ENCODE data around the gene THOC6. TPM values are rescaled to one million over a fixed set of nuclear protein-coding genes. Genes with fewer than 3 reads are reported as not detected.

THOC6 gene
- total and polyA plus RNA-seq, 9 of the 15 experiments (the other 6 are each of a cell fraction or from before 2014, with no cell fraction given): 2.5 to 65.4 (median 42.3) TPM

DNA sequence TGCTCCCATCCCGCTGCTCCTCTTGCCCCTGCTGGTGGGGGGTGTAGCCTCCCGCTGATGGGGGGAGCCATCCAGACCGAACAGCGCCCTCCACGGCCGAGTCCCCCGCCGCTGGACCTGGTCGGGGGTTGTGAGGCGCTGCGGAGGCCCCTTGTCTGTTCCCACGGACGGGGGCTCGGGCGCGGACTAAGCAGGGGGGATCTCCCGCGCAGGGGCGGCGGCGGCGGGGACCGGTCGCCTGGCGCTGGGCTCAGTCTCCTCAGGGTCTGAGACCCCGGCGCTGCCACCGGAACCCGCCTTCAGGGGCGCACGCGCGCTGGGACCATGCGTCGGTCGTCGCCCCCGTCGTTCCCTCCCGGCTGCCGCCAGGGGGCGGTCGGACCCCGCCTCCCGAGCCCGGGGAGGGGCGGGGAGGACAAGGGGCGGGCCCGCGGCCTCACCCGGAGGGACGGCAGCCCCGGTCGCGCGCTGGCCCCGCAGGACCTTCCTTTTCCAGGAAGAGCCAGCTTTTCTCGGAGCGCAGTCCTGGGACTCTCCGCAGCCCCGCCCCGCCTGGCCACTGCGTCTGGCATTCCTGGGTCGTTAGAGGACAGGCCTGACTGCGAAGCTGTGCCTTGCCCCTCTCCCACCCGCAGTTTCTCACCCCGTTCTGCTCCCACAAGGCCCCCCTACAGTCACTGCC, 35.3 kb downstream of the THOC6 start (continued):
- TF ChIP-seq, protein P1, sequence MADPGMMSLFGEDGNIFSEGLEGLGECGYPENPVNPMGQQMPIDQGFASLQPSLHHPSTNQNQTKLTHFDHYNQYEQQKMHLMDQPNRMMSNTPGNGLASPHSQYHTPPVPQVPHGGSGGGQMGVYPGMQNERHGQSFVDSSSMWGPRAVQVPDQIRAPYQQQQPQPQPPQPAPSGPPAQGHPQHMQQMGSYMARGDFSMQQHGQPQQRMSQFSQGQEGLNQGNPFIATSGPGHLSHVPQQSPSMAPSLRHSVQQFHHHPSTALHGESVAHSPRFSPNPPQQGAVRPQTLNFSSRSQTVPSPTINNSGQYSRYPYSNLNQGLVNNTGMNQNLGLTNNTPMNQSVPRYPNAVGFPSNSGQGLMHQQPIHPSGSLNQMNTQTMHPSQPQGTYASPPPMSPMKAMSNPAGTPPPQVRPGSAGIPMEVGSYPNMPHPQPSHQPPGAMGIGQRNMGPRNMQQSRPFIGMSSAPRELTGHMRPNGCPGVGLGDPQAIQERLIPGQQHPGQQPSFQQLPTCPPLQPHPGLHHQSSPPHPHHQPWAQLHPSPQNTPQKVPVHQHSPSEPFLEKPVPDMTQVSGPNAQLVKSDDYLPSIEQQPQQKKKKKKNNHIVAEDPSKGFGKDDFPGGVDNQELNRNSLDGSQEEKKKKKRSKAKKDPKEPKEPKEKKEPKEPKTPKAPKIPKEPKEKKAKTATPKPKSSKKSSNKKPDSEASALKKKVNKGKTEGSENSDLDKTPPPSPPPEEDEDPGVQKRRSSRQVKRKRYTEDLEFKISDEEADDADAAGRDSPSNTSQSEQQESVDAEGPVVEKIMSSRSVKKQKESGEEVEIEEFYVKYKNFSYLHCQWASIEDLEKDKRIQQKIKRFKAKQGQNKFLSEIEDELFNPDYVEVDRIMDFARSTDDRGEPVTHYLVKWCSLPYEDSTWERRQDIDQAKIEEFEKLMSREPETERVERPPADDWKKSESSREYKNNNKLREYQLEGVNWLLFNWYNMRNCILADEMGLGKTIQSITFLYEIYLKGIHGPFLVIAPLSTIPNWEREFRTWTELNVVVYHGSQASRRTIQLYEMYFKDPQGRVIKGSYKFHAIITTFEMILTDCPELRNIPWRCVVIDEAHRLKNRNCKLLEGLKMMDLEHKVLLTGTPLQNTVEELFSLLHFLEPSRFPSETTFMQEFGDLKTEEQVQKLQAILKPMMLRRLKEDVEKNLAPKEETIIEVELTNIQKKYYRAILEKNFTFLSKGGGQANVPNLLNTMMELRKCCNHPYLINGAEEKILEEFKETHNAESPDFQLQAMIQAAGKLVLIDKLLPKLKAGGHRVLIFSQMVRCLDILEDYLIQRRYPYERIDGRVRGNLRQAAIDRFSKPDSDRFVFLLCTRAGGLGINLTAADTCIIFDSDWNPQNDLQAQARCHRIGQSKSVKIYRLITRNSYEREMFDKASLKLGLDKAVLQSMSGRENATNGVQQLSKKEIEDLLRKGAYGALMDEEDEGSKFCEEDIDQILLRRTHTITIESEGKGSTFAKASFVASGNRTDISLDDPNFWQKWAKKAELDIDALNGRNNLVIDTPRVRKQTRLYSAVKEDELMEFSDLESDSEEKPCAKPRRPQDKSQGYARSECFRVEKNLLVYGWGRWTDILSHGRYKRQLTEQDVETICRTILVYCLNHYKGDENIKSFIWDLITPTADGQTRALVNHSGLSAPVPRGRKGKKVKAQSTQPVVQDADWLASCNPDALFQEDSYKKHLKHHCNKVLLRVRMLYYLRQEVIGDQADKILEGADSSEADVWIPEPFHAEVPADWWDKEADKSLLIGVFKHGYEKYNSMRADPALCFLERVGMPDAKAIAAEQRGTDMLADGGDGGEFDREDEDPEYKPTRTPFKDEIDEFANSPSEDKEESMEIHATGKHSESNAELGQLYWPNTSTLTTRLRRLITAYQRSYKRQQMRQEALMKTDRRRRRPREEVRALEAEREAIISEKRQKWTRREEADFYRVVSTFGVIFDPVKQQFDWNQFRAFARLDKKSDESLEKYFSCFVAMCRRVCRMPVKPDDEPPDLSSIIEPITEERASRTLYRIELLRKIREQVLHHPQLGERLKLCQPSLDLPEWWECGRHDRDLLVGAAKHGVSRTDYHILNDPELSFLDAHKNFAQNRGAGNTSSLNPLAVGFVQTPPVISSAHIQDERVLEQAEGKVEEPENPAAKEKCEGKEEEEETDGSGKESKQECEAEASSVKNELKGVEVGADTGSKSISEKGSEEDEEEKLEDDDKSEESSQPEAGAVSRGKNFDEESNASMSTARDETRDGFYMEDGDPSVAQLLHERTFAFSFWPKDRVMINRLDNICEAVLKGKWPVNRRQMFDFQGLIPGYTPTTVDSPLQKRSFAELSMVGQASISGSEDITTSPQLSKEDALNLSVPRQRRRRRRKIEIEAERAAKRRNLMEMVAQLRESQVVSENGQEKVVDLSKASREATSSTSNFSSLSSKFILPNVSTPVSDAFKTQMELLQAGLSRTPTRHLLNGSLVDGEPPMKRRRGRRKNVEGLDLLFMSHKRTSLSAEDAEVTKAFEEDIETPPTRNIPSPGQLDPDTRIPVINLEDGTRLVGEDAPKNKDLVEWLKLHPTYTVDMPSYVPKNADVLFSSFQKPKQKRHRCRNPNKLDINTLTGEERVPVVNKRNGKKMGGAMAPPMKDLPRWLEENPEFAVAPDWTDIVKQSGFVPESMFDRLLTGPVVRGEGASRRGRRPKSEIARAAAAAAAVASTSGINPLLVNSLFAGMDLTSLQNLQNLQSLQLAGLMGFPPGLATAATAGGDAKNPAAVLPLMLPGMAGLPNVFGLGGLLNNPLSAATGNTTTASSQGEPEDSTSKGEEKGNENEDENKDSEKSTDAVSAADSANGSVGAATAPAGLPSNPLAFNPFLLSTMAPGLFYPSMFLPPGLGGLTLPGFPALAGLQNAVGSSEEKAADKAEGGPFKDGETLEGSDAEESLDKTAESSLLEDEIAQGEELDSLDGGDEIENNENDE (IDR thresholded peaks at IDR 0.05; ENCODE audit: low read depth, low read length): no peak
- TF ChIP-seq, protein P2, sequence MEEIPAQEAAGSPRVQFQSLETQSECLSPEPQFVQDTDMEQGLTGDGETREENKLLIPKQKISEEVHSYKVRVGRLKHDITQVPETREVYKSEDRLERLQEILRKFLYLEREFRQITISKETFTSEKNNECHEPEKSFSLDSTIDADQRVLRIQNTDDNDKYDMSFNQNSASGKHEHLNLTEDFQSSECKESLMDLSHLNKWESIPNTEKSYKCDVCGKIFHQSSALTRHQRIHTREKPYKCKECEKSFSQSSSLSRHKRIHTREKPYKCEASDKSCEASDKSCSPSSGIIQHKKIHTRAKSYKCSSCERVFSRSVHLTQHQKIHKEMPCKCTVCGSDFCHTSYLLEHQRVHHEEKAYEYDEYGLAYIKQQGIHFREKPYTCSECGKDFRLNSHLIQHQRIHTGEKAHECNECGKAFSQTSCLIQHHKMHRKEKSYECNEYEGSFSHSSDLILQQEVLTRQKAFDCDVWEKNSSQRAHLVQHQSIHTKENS (CRISPR knock-in tag; IDR thresholded peaks at IDR 0.05): no peak
- TF ChIP-seq TARDBP (IDR thresholded peaks at IDR 0.05): peak; percentile 64; the same call in 1 of the 2 replicates
- no peak for TF ChIP-seq CEBPG (CRISPR knock-in tag; IDR thresholded peaks at IDR 0.05)
- TF ChIP-seq CEBPG (tag; conservative IDR thresholded peaks at IDR 0.05 in 1 of 2, IDR thresholded peaks at IDR 0.05 in 1 of 2): no peak
- TF ChIP-seq RFX5 (IDR thresholded peaks at IDR 0.05; ENCODE audit: low read depth, low read length): no peak
- TF ChIP-seq TEAD1 (CRISPR knock-in tag; IDR thresholded peaks at IDR 0.05): peak in 1 of 2 experiments; percentile 66; a peak in 1 of 4 replicates
- TF ChIP-seq ZNF785 (CRISPR knock-in tag; IDR thresholded peaks at IDR 0.05): no peak
- TF ChIP-seq ZFX (CRISPR knock-in tag; IDR thresholded peaks at IDR 0.05): peak; percentile 45
- no peak for TF ChIP-seq NBN (IDR thresholded peaks at IDR 0.05; ENCODE audit: low read depth)
- TF ChIP-seq EGR1 (conservative IDR thresholded peaks at IDR 0.05): no peak
- no peak for TF ChIP-seq ZNF445 (CRISPR knock-in tag; IDR thresholded peaks at IDR 0.05; ENCODE audit: low read depth)
- TF ChIP-seq, protein P3, sequence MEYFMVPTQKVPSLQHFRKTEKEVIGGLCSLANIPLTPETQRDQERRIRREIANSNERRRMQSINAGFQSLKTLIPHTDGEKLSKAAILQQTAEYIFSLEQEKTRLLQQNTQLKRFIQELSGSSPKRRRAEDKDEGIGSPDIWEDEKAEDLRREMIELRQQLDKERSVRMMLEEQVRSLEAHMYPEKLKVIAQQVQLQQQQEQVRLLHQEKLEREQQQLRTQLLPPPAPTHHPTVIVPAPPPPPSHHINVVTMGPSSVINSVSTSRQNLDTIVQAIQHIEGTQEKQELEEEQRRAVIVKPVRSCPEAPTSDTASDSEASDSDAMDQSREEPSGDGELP (CRISPR knock-in tag; IDR thresholded peaks at IDR 0.05; ENCODE audit: borderline replicate concordance): peak; percentile 64; the same call in 1 of the 2 replicates
- TF ChIP-seq RBM14 (IDR thresholded peaks at IDR 0.05; ENCODE audit: borderline replicate concordance, insufficient read depth, low read depth, low read length): no peak
- TF ChIP-seq MAFF (IDR thresholded peaks at IDR 0.05; ENCODE audit: low read length): no peak

Data from K562 (cell line).